HPDE6-E6E7 (cell line): ENCODE results near the gene FZD1.

Experiments used
- DNase-seq: peaks from one replicate; pipeline ENCODE4 v3.0.0; 2011; ENCODE audit warnings: missing footprints; ENCODE audit errors: extremely low spot score

The FZD1 gene

DNA sequence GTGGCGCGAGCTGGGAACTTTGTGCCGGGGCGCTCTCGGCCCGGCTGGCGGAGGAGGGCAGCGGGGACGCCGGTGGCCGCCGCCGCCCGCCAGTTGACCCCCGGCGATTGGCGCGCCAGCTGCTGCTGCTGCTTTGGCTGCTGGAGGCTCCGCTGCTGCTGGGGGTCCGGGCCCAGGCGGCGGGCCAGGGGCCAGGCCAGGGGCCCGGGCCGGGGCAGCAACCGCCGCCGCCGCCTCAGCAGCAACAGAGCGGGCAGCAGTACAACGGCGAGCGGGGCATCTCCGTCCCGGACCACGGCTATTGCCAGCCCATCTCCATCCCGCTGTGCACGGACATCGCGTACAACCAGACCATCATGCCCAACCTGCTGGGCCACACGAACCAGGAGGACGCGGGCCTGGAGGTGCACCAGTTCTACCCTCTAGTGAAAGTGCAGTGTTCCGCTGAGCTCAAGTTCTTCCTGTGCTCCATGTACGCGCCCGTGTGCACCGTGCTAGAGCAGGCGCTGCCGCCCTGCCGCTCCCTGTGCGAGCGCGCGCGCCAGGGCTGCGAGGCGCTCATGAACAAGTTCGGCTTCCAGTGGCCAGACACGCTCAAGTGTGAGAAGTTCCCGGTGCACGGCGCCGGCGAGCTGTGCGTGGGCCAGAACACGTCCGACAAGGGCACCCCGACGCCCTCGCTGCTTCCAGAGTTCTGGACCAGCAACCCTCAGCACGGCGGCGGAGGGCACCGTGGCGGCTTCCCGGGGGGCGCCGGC lies 870 bp downstream of the FZD1 start:
- DNase-seq, result no peak

DNA sequence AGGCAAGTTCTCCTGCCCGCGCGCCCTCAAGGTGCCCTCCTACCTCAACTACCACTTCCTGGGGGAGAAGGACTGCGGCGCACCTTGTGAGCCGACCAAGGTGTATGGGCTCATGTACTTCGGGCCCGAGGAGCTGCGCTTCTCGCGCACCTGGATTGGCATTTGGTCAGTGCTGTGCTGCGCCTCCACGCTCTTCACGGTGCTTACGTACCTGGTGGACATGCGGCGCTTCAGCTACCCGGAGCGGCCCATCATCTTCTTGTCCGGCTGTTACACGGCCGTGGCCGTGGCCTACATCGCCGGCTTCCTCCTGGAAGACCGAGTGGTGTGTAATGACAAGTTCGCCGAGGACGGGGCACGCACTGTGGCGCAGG lies 1.4 kb downstream of the FZD1 start:
- no peak for DNase-seq

DNA sequence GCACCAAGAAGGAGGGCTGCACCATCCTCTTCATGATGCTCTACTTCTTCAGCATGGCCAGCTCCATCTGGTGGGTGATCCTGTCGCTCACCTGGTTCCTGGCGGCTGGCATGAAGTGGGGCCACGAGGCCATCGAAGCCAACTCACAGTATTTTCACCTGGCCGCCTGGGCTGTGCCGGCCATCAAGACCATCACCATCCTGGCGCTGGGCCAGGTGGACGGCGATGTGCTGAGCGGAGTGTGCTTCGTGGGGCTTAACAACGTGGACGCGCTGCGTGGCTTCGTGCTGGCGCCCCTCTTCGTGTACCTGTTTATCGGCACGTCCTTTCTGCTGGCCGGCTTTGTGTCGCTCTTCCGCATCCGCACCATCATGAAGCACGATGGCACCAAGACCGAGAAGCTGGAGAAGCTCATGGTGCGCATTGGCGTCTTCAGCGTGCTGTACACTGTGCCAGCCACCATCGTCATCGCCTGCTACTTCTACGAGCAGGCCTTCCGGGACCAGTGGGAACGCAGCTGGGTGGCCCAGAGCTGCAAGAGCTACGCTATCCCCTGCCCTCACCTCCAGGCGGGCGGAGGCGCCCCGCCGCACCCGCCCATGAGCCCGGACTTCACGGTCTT lies 1.9 kb downstream of the FZD1 start:
- DNase-seq, result no peak

DNA sequence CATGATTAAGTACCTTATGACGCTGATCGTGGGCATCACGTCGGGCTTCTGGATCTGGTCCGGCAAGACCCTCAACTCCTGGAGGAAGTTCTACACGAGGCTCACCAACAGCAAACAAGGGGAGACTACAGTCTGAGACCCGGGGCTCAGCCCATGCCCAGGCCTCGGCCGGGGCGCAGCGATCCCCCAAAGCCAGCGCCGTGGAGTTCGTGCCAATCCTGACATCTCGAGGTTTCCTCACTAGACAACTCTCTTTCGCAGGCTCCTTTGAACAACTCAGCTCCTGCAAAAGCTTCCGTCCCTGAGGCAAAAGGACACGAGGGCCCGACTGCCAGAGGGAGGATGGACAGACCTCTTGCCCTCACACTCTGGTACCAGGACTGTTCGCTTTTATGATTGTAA lies 2.5 kb downstream of the FZD1 start:
- DNase-seq, result no peak

- DNase-seq, result no peak
These were observed 3.1 kb downstream of the FZD1 start for GRCh38 chr7:91267171-91267955.

DNA sequence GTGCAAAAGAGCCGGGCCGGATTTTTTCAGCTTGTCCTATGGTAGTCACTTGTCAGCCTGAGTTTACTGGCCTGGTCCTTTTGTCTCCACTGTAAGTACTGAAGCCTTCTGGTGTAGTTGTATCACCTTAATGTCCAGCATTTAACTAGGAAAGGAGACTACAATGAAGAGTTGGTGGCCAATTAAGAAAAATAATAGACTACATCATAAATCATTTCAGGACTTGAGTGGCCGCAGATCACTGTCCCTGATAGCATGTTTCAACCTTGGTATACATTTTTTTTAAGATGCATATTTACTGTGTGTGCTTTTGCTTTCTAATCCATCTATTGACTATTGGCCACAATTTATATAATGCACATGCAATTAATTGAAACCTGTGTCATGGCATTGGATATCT lies 6.1 kb downstream of the FZD1 start:
- no peak for DNase-seq

- DNase-seq, result no peak
These were observed 12.7 kb downstream of the FZD1 start for GRCh38 chr7:91276909-91277308.

GRCh38 chr7:91280185-91280584 lies 16.0 kb downstream of the FZD1 start:
- no peak for DNase-seq

DNA sequence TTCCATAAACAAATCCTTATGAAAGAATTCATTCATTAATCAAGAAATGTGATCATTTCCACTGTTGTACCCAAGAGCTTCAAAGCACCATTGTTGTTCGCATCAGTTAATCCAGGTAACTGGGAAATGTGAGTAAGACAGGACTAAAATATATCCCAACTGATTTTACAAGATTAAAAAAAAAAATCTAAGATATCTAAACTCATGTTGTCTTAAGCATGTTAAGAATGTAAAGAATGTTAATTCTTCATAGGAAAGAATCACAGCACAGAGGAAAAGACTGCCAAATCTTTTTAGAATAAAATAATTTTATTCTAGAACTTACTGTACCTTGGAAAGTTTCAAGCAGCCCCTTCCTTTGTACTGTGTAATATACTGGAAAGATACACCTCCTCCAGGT lies 16.4 kb downstream of the FZD1 start:
- no peak for DNase-seq

GRCh38 chr7:91285696-91286355 lies 21.6 kb downstream of the FZD1 start:
- no peak for DNase-seq

- DNase-seq, result no peak
These were observed 22.2 kb downstream of the FZD1 start for GRCh38 chr7:91286432-91286831.

DNA sequence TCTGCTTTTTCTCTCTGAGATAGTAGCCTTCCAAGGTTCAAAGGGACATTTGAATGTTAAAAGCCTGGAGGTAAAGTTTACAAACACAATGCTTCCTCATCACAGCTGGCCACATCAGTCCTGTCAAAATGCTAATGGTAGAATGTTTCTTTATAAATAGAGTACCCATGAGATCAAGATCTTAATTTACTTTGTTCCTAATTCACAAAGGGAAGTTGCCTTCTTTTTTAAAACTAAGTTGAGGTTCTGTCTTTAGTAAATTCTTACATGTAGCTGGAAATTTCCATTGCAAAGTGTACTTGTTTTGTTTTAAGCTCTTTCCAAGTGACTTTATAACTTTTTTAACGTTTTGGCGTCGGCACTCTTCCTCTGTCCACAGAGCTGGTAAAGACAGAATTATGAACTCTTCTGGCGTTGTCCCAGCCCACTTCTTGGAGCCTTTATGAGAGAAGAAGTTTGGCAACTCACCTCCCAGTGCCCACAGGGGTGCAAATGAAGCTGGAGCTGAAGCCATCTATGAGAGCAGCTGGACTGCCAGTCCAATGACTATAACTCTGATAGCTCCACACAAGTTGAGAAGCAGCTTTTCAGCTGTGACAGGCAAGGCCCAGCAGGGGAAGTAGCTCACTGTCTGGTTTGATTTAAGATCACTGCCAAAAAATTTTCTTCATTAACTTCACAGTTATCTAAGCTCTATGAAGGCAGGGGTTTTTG lies 23.3 kb downstream of the FZD1 start:
- DNase-seq, result no peak

DNA sequence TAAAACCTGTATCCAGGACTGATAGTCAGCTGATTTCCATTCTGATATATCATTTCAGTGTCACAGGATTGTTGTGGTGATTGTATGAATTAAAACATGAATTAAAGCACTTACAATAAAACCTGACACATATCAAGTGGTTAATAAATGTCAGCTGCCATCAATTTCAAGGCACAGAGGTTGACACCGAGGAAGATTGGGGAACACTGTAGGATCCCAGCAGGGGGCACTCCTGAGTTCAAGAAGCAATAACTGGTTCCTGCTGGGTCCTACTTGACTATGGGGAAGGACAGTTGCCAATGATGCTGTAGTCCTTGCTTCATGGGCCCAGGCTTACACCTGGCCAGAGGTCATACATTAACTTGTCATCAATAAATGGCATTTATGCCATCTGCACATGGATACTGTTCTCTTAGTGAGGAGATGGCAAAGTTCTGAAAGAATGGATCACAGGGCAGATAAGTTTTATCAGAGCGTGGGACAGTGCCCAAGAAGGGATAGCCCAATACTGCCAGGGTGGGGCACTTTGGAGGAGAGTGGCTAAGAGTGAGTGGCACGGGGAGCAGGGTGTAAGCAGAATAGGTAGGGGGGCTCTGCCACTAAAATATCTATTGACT lies 24.1 kb downstream of the FZD1 start:
- no peak for DNase-seq

- no peak for DNase-seq
These were observed 25.5 kb downstream of the FZD1 start for GRCh38 chr7:91289633-91290254.

DNA sequence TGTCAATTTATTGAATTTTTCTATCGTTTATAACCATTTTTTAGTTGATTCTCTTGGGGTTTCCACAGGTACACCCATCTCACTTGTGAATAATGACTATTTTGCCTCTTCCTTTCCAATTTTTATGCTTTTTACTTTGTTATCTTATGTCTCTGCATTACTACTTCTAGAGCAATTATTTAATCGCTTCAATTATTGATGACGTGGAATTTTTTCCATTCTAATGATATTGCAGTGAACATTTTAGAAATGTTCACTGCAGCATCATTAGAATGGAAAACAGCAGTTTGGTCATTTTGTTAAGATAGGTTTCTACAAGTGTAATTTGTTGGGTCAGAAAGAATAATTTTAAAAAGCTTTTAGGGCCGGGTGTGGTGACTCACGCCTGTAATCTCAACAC lies 27.1 kb downstream of the FZD1 start:
- no peak for DNase-seq

DNA sequence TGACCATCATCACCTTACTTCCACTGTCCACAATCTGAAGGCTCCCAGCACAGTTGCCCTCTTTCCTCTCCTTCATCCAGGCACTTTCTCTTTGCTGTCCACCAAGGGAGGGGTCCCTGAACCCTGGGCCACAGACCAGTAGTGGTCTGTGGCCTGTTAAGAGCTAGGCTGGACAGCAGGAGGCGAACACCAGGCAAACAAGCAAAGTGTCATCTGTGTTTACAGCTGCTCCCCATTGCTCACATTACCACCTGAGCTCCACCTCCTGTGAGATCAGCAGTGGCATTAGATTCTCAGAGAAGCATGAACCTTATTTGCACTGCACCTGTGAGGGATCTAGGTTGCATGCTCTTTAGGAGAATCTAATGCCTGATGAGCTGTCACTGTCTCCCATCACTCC lies 27.7 kb downstream of the FZD1 start:
- DNase-seq, result no peak

DNA sequence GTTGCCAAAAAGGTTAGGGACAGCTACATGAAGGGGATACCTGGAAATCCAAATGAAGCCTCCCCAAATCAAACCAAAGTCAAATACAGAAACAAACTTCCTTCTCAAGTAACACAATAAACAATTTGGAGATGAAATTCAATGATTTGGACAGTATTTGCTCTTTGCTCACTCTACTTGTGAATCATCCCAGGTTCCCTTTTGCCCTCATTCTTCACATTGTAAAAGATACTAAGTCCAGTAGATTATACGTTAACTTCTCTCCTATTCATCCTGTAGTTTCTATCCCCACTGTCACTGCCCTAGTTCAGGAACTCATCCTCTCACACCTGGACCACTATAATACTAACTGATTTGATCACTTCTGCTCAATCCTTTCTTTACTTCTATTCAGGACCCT lies 28.3 kb downstream of the FZD1 start:
- DNase-seq, result no peak

DNA sequence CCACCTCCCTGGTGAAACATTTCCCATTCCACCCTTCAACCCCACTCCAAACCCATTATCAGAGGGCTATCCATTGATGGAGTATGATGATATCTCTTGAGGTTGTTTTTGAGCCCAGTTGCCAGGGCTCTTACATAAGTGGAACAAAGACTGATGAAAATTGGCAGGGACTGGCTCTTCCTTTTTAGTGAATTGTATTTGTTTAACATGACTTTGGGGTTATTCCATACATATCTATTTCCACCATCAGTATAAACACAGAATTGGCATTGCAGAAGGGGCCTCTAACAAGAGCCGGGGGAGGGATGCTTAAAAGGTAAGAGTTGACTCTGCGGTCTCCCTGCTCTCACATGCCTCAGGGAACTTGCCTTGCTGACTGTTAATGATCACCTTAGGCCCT lies 28.9 kb downstream of the FZD1 start:
- DNase-seq, result no peak

GRCh38 chr7:91293840-91294239 lies 29.6 kb downstream of the FZD1 start:
- DNase-seq, result no peak

DNA sequence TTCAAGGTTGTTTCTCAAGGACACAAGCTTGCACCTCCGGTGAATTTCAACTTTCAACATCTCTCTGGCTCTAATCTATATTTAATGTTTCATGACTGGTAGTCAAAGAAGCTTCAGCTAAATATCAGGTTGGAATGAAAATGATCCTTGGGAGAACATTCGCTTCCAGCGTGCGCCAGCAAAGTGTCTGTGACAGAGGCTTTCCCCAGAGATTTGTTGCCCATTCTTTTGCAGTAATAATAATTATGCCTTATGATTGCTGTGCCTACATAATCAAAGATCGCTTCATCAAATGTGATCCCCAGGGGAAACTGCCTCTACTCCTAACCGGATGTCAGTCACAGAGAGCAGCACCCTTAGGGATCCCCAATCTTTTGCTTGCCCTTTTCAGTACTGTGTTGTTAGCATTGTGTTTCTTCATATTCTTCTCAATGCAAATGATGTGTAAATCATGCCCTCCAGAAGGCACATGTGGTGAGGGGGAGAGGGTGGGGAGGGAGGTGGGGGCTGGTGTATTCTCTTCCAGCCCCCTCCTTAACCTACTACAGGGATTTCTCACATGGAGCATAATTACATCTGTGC lies 30.5 kb downstream of the FZD1 start:
- no peak for DNase-seq

- no peak for DNase-seq
These were observed 31.3 kb downstream of the FZD1 start for GRCh38 chr7:91295576-91295975.
